Mucosa of descending colon (tissue), 3 donors: ENCODE results near the gene DCPS. TPM values are rescaled to one million over a fixed set of nuclear protein-coding genes. Genes with fewer than 3 reads are reported as not detected.
A peak's percentile ranks its signal among the peaks of the same experiment; 100 is the strongest.

Experiments
- ATAC-seq: fragments of 200-7000 bp; cut with Tn5 transposase; one replicate; pipeline ENCODE4 v1.9.1; 2020; ENCODE audit warnings: mild to moderate bottlenecking, moderate library complexity
- DNase-seq, 3 donors: peaks; one replicate each; pipeline ENCODE4 v3.0.0-alpha.2; 2020
- H3K36me3 ChIP-seq: fragments of 200-600 bp; one replicate; pipeline ENCODE4 v1.8.0; 2021; ENCODE audit warnings: low read depth, mild to moderate bottlenecking
- H3K4me1 ChIP-seq: fragments of 200-600 bp; one replicate; pipeline ENCODE4 v1.8.0; 2021; ENCODE audit warnings: low read depth, mild to moderate bottlenecking
- H3K4me3 ChIP-seq: fragments of 200-600 bp; one replicate; pipeline ENCODE4 v1.8.0; 2021; ENCODE audit warnings: mild to moderate bottlenecking
- H3K9me3 ChIP-seq: fragments of 200-600 bp; one replicate; pipeline ENCODE4 v1.8.0; 2021; ENCODE audit warnings: mild to moderate bottlenecking
- CTCF ChIP-seq: fragments of 200-600 bp; IDR thresholded peaks from one replicate; pipeline ENCODE4 v1.8.0; 2022; ENCODE audit warnings: antibody characterized with exemption, mild to moderate bottlenecking
- intact Hi-C, 2 donors: fragments of 100-400 bp; cut with DNase I in 1 of 2; cut with micrococcal nuclease in 1 of 2; formaldehyde crosslinking; loops; one replicate each; pipeline versions ENCODE4 v1.11.0 to v1.11.1; 2022; cut with DNase I, micrococcal nuclease
- total RNA-seq, 3 donors: library from RNA; stranded (reverse); fragmentation: NEBNext Ultra II Directional in 2 of 3; extraction: Animal tissue kit (Norgen Biotek cat#: 25700) in 2 of 3; gene quantifications; one replicate each; pipeline versions ENCODE4 v1.2.1 to v1.2.4, GENCODE V29; 2021 to 2023
- donor health status: DM: no; HTN: no; CAD: no; lungs with moderate emphysema.
- donor health status: DM: no; HTN: no; CAD: no.
- donor health status: DM: no; HTN: yes; CAD: no.

DCPS gene
- total RNA-seq, 3 donors from 2014 or later, result 10.0 to 21.3 (median 14.8) TPM

- no peak for TF ChIP-seq CTCF
- H3K4me1 ChIP-seq, result no peaks in the 10 kb centered on the region
- intact Hi-C loops, result no loop called here
Observed at GRCh38 chr11:126357055-126357962, 53.4 kb downstream of the DCPS start.

GRCh38 chr11:126357969-126358762 is 54.3 kb downstream of the DCPS start:
- intact Hi-C loops, result no loop called here
- H3K36me3 ChIP-seq, result no peaks in the 10 kb centered on the region
- H3K4me1 ChIP-seq, result no peaks in the 10 kb centered on the region
- ATAC-seq, result no peak
- DNase-seq, result peak in 1 of 3 donors; percentile 26
- no peaks in the 10 kb centered on the region for H3K9me3 ChIP-seq
- H3K4me3 ChIP-seq, result no peak overlapping the region
- TF ChIP-seq CTCF, result no peak

More at GRCh38 chr11:126357055-126357962, 53.4 kb downstream of the DCPS start:
- H3K36me3 ChIP-seq, result no peaks in the 10 kb centered on the region
- no peaks in the 10 kb centered on the region for H3K9me3 ChIP-seq
- H3K4me3 ChIP-seq, result no peak overlapping the region
- ATAC-seq (no peak), DNase-seq (peak in 1 of 3 donors; percentile 29)

GRCh38 chr11:126358763-126359160 is 54.9 kb downstream of the DCPS start:
- intact Hi-C loops, result no loop called here
- DNase-seq (peak in 1 of 3 donors; percentile 16), ATAC-seq (no peak)
- Histone ChIP-seq H3K36me3 (no peaks in the 10 kb centered on the region), H3K4me3 (no peak overlapping the region), H3K4me1 (no peaks in the 10 kb centered on the region), H3K9me3 (no peaks in the 10 kb centered on the region)
- no peak for TF ChIP-seq CTCF

- Histone ChIP-seq H3K4me3 (no peak overlapping the region), H3K36me3 (no peaks in the 10 kb centered on the region), H3K4me1 (no peaks in the 10 kb centered on the region), H3K9me3 (no peaks in the 10 kb centered on the region)
- intact Hi-C loops, result no loop called here
- ATAC-seq (peak; percentile 43), DNase-seq (peak in 2 of 3 donors; percentile 67 to 80)
- no peak for TF ChIP-seq CTCF
Observed at GRCh38 chr11:126359431-126360048, 55.7 kb downstream of the DCPS start.

DNA sequence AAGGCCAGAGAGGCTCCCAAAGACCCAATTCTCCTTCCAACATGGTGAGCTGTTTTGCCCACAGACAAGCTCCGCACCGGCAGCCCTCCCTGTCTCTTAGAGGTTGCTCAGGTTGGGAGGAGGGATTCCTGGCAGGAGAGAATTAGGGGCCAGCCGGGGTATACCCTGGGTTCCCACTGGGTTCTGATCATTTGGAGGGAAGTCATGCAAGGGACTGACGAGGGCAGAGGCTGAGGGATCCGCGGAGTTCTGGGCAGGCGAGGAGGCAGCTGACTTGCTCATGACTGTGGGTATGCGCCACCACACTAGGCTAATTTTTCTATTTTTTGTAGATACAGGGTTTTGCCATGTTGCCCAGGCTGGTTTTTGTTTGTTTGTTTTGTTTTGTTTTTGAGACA is 56.2 kb downstream of the DCPS start:
- intact Hi-C loops, result no loop called here
- no peaks in the 10 kb centered on the region for H3K9me3 ChIP-seq
- ATAC-seq (no peak), DNase-seq (no peak)
- H3K4me3 ChIP-seq, result no peak overlapping the region
- H3K4me1 ChIP-seq, result no peaks in the 10 kb centered on the region
- no peak for TF ChIP-seq CTCF
- H3K36me3 ChIP-seq, result no peaks in the 10 kb centered on the region
